ENCODE results near the gene TTLL8. TPM values are rescaled to one million over a fixed set of nuclear protein-coding genes. Genes with fewer than 3 reads are reported as not detected.

TTLL8 gene
- polyA plus RNA-seq, 1 experiment, result not detected

- ChIA-PET POLR2A (no interaction called here), CTCF (interaction anchor here (0.5 kb wide), 1 partner anchor 18 kb away, joined by 3 read pairs; no protein-coding TSS in a partner anchor)
These were observed 1.7 kb downstream of the TTLL8 start for GRCh38 chr22:50056214-50056972.

GRCh38 chr22:50053861-50054260, 4.2 kb downstream of the TTLL8 start:
- ChIA-PET CTCF (no interaction called here), POLR2A (no interaction called here)
- no peaks in the 10 kb centered on the region for H3K36me3 ChIP-seq (ENCODE audit: control insufficient read depth, insufficient read depth, low read length)
- no peak overlapping the region for H3K4me3 ChIP-seq (ENCODE audit: low read depth, low read length)
- no peak for TF ChIP-seq CTCF (IDR thresholded peaks at IDR 0.05; ENCODE audit: insufficient read depth, low read depth, low read length)
- peaks cover 3% of the 10 kb centered on the region for H3K27me3 ChIP-seq (ENCODE audit: control insufficient read depth, insufficient read depth, low read length)
- DNase-seq (ENCODE audit: low read depth), result no peak

More at GRCh38 chr22:50056214-50056972, 1.7 kb downstream of the TTLL8 start:
- Histone ChIP-seq H3K36me3 (ENCODE audit: control insufficient read depth, insufficient read depth, low read length) (no peaks in the 10 kb centered on the region), H3K27me3 (ENCODE audit: control insufficient read depth, insufficient read depth, low read length) (peaks cover 7% of the 10 kb centered on the region), H3K4me3 (ENCODE audit: low read depth, low read length) (no peak overlapping the region)
- TF ChIP-seq CTCF (IDR thresholded peaks at IDR 0.05; ENCODE audit: insufficient read depth, low read depth, low read length), result no peak
- no peak for DNase-seq (ENCODE audit: low read depth)

GRCh38 chr22:50051930-50052329, 6.2 kb downstream of the TTLL8 start:
- ChIA-PET POLR2A (no interaction called here), CTCF (no interaction called here)
- H3K27me3 ChIP-seq (ENCODE audit: control insufficient read depth, insufficient read depth, low read length), result no peaks in the 10 kb centered on the region
- H3K36me3 ChIP-seq (ENCODE audit: control insufficient read depth, insufficient read depth, low read length), result no peaks in the 10 kb centered on the region
- no peak overlapping the region for H3K4me3 ChIP-seq (ENCODE audit: low read depth, low read length)
- no peak for DNase-seq (ENCODE audit: low read depth)
- no peak for TF ChIP-seq CTCF (IDR thresholded peaks at IDR 0.05; ENCODE audit: insufficient read depth, low read depth, low read length)

GRCh38 chr22:50049299-50050195, 8.6 kb downstream of the TTLL8 start:
- ChIA-PET CTCF (no interaction called here), POLR2A (no interaction called here)
- no peaks in the 10 kb centered on the region for H3K27me3 ChIP-seq (ENCODE audit: control insufficient read depth, insufficient read depth, low read length)
- H3K4me3 ChIP-seq (ENCODE audit: low read depth, low read length), result no peak overlapping the region
- DNase-seq (ENCODE audit: low read depth), result no peak
- no peaks in the 10 kb centered on the region for H3K36me3 ChIP-seq (ENCODE audit: control insufficient read depth, insufficient read depth, low read length)
- no peak for TF ChIP-seq CTCF (IDR thresholded peaks at IDR 0.05; ENCODE audit: insufficient read depth, low read depth, low read length)

GRCh38 chr22:50048836-50049235, 9.3 kb downstream of the TTLL8 start:
- DNase-seq (ENCODE audit: low read depth), result no peak
- no peak for TF ChIP-seq CTCF (IDR thresholded peaks at IDR 0.05; ENCODE audit: insufficient read depth, low read depth, low read length)
- Histone ChIP-seq H3K4me3 (ENCODE audit: low read depth, low read length) (no peak overlapping the region), H3K27me3 (ENCODE audit: control insufficient read depth, insufficient read depth, low read length) (no peaks in the 10 kb centered on the region), H3K36me3 (ENCODE audit: control insufficient read depth, insufficient read depth, low read length) (no peaks in the 10 kb centered on the region)
- ChIA-PET POLR2A (no interaction called here), CTCF (no interaction called here)
